ENCODE data around the gene SLC47A2. TPM values are rescaled to one million over a fixed set of nuclear protein-coding genes. Genes with fewer than 3 reads are reported as not detected.

Gene SLC47A2
- total and polyA plus RNA-seq, 2 of the 13 experiments (the other 11 are each of a cell fraction or from before 2014, with no cell fraction given): 0.04 TPM; not detected in 1

GRCh38 chr17:19648475-19649273 is 67.7 kb downstream of the SLC47A2 start, which contains the start of gene ALDH3A2 (continued):
- TF ChIP-seq, protein P1, sequence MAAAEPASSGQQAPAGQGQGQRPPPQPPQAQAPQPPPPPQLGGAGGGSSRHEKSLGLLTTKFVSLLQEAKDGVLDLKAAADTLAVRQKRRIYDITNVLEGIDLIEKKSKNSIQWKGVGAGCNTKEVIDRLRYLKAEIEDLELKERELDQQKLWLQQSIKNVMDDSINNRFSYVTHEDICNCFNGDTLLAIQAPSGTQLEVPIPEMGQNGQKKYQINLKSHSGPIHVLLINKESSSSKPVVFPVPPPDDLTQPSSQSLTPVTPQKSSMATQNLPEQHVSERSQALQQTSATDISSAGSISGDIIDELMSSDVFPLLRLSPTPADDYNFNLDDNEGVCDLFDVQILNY (CRISPR knock-in tag; conservative IDR thresholded peaks at IDR 0.05): peak; percentile 86
- TF ChIP-seq ZNF3 (CRISPR knock-in tag; IDR thresholded peaks at IDR 0.05): no peak
- TF ChIP-seq MED13 (CRISPR knock-in tag; IDR thresholded peaks at IDR 0.05): peak; percentile 96
- no peak; the same call in 1 of the 2 replicates for TF ChIP-seq SIX4 (CRISPR knock-in tag; IDR thresholded peaks at IDR 0.05)
- TF ChIP-seq, protein P2, sequence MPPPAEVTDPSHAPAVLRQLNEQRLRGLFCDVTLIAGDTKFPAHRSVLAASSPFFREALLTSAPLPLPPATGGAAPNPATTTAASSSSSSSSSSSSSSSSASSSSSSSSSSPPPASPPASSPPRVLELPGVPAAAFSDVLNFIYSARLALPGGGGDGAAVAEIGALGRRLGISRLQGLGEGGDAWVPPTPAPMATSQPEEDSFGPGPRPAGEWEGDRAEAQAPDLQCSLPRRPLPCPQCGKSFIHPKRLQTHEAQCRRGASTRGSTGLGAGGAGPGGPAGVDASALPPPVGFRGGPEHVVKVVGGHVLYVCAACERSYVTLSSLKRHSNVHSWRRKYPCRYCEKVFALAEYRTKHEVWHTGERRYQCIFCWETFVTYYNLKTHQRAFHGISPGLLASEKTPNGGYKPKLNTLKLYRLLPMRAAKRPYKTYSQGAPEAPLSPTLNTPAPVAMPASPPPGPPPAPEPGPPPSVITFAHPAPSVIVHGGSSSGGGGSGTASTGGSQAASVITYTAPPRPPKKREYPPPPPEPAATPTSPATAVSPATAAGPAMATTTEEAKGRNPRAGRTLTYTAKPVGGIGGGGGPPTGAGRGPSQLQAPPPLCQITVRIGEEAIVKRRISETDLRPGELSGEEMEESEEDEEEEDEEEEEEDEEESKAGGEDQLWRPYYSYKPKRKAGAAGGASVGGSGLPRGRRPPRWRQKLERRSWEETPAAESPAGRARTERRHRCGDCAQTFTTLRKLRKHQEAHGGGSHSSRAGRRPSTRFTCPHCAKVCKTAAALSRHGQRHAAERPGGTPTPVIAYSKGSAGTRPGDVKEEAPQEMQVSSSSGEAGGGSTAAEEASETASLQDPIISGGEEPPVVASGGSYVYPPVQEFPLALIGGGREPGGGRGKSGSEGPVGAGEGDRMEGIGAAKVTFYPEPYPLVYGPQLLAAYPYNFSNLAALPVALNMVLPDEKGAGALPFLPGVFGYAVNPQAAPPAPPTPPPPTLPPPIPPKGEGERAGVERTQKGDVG (CRISPR knock-in tag; IDR thresholded peaks at IDR 0.05; ENCODE audit: borderline replicate concordance): peak; percentile 94; the same call in 1 of the 2 replicates
- TF ChIP-seq, protein P3, sequence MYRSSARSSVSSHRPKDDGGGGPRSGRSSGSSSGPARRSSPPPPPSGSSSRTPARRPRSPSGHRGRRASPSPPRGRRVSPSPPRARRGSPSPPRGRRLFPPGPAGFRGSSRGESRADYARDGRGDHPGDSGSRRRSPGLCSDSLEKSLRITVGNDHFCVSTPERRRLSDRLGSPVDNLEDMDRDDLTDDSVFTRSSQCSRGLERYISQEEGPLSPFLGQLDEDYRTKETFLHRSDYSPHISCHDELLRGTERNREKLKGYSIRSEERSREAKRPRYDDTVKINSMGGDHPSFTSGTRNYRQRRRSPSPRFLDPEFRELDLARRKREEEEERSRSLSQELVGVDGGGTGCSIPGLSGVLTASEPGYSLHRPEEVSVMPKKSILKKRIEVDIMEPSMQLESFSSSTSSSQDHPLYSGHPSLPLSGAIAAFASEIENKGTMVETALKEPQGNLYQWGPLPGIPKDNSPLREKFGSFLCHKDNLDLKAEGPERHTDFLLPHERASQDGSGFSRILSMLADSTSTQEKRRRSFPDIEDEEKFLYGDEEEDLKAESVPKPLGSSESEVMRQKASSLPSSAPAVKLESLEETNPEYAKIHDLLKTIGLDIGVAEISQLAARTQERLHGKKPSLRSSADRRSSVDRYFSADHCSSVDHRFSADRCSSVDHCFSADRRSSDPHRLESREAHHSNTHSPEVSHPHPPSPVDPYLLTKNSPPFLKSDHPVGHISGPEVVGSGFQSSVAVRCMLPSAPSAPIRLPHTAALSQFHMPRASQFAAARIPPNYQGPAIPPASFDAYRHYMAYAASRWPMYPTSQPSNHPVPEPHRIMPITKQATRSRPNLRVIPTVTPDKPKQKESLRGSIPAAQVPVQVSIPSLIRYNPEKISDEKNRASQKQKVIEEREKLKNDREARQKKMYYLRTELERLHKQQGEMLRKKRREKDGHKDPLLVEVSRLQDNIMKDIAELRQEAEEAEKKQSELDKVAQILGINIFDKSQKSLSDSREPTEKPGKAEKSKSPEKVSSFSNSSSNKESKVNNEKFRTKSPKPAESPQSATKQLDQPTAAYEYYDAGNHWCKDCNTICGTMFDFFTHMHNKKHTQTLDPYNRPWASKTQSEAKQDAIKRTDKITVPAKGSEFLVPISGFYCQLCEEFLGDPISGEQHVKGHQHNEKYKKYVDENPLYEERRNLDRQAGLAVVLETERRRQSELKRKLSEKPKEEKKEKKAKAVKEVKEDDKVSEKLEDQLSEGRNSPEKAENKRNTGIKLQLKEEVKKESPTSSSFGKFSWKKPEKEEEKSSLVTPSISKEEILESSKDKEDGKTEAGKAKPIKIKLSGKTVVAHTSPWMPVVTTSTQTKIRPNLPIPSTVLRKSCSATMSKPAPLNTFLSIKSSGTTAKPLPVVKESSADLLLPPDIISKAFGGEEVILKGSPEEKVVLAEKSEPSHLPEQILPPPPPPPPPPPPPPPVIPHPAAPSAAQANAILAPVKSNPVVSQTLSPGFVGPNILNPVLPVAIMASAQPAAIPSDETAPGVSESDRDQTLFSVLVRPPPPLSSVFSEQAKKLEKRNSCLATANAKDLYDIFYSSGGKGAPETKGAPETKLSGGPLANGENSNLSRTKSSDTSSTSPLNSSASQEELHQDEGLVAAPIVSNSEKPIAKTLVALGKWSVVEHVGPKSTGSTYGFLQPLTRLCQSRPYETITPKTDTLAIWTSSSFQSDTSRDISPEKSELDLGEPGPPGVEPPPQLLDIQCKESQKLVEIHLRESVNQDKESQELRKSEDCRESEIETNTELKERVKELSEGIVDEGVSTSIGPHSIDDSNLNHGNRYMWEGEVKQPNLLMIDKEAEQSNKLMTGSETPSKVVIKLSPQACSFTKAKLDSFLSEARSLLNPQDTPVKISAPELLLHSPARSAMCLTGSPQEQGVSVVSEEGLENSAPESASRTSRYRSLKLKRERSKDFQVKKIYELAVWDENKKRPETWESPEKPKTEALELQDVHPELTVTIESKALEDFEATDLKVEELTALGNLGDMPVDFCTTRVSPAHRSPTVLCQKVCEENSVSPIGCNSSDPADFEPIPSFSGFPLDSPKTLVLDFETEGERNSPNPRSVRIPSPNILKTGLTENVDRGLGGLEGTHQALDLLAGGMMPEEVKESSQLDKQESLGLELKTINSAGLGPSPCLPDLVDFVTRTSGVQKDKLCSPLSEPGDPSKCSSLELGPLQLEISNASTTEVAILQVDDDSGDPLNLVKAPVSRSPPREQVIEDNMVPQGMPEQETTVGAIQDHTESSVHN (CRISPR knock-in tag; IDR thresholded peaks at IDR 0.05): 0 out of 2 replicates have a peak, but pooled peaks have one; percentile 12
- 0 out of 2 replicates have a peak, but pooled peaks have one; percentile 48 for TF ChIP-seq GLI4 (CRISPR knock-in tag; IDR thresholded peaks at IDR 0.05; ENCODE audit: borderline replicate concordance)
- TF ChIP-seq SMC3 (IDR thresholded peaks at IDR 0.05; ENCODE audit: low read length): no peak; the same call in 1 of the 2 replicates
- TF ChIP-seq TCF7 (IDR thresholded peaks at IDR 0.05; ENCODE audit: low read depth): no peak; the same call in 1 of the 2 replicates
- 0 out of 2 replicates have a peak, but pooled peaks have one; percentile 64 for TF ChIP-seq NKX3-1 (CRISPR knock-in tag; IDR thresholded peaks at IDR 0.05)
- peak; percentile 91 for TF ChIP-seq HOXA9 (CRISPR knock-in tag; IDR thresholded peaks at IDR 0.05; ENCODE audit: borderline replicate concordance)
- peak; percentile 61; the same call in 1 of the 2 replicates for TF ChIP-seq KLF9 (CRISPR knock-in tag; IDR thresholded peaks at IDR 0.05; ENCODE audit: low read depth)
- TF ChIP-seq ZKSCAN5 (CRISPR knock-in tag; IDR thresholded peaks at IDR 0.05): peak; percentile 69; the same call in 1 of the 2 replicates
